Right lung (tissue), 5 donors: ENCODE measurements around the gene VPS45. TPM values are rescaled to one million over a fixed set of nuclear protein-coding genes. Genes with fewer than 3 reads are reported as not detected.
A peak's percentile ranks its signal among the peaks of the same experiment; 100 is the strongest.
"Not testable (repeated sequence)": the region's sequence is repeated elsewhere in the genome, so short reads cannot be mapped to it uniquely, and the experiment has no call there.

Experiments used
- DNase-seq, 2 donors: peaks; one replicate each; pipeline ENCODE4 v3.0.0-alpha.2; 2013
- polyA plus RNA-seq, 5 donors: library from polyadenylated mRNA; unstranded; fragments of 120-200 nt; gene quantifications; one replicate each; pipeline versions ENCODE4 v1.2.1 to v1.2.3, GENCODE V29; 2013; ENCODE audit warnings: inconsistent platforms in 1 of 5, low replicate concordance in 1 of 5; ENCODE audit not compliant: insufficient read length in 5 of 5, insufficient read depth in 1 of 5

VPS45 gene
- polyA plus RNA-seq, 5 donors: 60.3 to 86.9 (median 77.7) TPM

GRCh38 chr1:150156868-150157603 lies 89.5 kb downstream of the VPS45 start:
- no peak for DNase-seq

GRCh38 chr1:150159550-150159949 lies 92.0 kb downstream of the VPS45 start:
- no peak for DNase-seq

- no peak for DNase-seq
Observed at GRCh38 chr1:150160964-150161621, 93.5 kb downstream of the VPS45 start.

DNA sequence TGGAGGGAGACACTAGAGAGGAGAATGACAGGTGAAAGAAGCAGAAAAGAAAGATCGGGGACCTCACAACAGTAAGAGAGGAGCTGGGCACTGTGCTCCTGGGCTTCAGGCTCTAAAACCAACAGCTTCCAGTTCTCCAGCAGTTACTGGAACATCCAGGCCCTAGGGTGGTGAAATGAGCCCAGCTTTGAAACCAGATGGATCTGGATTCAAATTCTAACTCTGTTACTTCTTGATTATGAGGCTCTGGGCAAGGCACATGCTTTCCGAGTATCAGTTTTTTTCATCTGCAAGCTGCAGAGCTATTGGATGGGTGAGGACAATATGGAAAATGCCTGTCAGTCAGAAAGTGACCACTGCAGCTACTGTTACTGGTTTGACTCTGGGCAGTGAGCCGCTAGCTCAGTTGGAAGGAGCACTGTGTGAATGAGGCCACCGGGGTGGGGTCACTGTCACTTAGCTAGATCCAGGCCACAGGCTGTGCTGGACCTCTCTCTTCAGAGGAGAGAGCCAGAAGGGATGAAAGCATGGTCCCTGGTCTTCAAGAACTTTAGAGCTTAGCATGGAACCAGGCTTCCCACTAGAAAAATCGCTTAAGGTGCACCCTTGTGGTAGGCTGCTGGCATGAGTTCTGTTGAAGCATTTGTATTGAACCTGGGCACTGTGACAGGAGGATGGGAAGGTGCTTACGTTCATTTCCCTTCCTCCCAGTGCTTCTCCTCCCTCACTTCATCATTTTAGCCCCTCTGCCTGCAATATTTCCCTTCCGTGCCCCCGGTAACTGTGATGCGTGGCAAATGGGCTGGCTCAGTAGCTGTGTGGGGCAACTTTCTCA lies 94.4 kb downstream of the VPS45 start:
- DNase-seq: no peak

DNA sequence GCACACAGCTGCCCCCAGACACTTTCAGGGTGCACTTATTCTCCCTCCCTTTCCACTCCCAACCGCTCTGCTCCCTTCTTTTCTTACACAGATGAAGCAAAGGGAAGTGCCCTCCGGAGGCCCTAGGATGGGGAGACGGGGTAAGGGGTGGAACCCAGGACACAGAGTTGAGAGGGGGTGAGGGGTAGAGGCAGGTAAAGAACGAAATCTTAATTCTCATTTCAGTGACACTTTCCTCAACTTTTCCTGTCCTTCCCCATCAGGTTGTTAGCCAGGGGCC lies 94.9 kb downstream of the VPS45 start:
- no peak for DNase-seq

DNA sequence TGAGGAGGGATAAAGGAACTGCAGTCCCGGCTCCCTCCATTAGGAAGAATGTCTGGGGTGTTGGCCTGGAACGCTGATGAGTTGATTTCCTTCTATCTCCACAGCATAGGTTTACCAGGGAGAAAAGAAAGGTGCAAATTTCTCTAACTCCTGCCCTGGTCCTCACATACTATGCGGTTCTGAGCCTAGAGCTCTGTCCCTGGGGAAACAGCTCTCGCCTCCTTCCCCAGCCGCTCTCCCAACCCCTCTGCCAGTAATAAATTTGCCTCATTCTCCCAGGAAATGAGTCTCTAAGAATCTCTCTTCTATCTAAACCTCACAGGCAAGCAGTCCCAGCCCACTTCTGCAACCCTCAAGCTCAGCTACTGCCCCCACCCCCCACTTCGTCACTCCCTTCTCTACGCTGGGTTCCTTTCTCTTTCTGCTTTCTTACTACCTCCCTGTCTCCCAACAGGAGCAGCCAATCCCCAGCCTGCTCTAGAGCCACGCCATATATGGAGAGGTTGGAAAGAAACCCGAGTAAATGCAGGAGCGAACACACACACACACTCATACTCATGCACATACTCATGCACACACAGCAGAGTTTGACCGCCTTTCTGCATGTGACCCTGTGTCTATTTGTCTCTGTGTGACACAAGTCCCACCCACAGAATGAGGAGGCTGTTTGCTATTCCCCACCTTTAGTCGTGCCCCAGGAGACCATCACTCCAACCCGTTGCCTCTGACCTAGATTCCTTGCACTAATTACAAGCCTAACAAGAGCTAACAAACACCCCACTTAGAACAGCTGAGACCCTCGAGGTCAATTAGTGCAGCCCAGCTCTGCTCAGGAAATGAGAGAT lies 95.5 kb downstream of the VPS45 start:
- DNase-seq: peak; percentile 91 to 95

GRCh38 chr1:150164224-150164623 lies 96.6 kb downstream of the VPS45 start:
- no peak for DNase-seq

DNA sequence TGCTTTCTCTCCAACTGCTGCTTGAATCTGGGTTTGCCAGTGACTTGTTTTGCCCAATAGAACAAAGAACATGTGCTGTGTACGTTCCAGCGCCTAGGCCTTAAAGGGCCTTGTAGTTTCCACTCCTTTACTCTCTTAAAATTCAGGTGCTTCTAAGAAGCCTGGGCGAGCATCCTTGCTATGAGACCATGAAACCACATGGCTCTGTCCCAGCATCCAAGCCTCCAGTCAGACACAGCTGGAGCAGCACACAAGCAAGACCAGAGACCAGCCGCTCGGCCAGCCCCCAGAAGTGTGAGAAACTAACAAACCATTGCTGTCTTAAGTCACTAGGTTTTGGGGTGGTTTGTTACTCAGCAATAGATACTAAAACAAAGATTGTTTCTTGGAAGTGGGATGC lies 97.2 kb downstream of the VPS45 start:
- DNase-seq: no peak

- DNase-seq: no peak
Observed at GRCh38 chr1:150165622-150166612, 98.3 kb downstream of the VPS45 start.

DNA sequence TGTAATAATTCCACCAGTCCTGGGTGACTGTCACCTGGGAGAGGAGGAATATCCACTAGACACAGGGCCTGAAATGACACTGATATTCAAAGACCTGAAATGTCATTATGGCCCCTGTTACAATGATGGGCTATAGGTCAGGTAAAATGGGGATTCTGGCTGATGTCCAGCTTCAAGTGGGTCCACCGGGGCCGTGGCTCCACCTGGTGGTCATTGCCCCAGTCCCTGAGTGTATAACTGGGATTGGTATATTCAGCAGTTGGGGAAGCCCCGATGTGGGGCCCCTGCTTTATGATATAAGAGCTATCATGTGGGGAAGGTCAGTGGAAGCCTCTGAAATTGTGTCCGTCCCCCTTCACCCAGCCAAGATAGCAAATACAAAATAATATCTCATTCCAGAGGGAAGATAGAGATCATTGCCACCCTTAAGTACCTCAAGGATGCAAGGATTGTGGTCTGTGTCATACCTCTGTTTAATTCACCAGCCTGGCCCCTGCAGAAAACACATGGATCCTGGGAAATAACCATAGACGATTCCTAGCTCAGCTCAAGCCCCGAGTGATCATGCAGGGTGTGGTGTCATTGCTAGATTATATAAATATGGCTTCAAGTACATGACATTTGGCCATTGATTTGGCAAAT lies 101.5 kb downstream of the VPS45 start:
- DNase-seq: peak in 1 of 2 donors; percentile 61

DNA sequence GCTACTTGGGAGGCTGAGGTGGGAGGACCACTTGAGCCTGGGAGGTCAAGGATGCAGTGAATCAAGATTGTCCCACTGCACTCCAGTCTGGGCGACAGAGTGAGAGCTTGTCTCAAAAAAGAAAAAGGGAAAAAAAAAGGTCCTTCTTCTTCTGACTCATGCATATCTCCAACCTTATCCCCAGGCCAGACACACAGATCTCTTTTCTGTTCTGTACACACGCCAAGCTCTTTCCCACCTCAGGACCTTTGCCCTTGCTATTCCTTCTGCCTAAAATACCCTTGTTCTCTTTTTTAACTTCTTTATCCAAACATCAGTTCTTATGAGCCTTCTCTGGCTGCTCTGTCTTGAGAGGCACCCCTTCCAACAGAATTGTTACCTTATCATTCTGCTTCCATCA lies 104.2 kb downstream of the VPS45 start:
- no peak for DNase-seq

DNA sequence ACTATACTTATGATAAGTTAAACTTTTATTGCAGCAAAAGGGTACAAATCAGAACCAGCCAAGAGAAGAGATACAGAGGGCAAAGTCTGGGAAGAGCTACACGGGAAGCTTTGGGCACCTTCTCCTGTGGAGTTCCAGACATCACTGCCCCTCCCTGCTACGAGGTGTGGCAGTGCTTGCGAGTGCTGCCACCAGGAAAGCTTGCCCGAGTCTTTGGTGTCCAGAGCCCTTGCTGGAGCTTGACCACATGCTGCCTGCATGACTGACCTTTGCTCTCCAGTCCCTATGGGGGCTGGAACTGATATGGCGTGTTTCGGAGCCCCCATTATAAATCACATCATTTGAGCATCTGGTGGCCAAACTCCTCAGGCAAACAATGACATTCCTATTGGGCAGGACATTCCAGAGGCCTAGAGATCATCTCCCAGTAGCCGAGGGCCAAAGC lies 105.6 kb downstream of the VPS45 start:
- no peak for DNase-seq

GRCh38 chr1:150176593-150176992 lies 109.0 kb downstream of the VPS45 start:
- no peak for DNase-seq

DNA sequence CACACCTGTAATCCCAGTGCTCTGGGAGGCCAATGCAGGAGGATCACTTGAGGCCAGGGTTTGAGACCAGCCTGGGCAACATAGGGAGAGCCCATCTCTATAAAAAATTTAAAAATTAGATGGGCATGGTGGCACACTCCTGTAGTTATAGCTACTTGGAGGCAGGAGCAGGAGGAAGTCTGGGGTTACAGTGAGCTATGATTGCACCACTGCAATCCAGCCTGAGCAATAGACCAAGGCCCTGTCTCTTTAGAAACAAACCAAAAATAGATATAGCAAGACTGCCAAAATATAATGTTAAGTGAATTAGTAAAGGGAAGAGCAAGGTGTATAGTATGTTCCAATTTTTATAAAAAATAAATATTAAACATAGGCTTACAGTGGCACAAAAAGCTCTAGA lies 111.0 kb downstream of the VPS45 start:
- DNase-seq: no peak

DNA sequence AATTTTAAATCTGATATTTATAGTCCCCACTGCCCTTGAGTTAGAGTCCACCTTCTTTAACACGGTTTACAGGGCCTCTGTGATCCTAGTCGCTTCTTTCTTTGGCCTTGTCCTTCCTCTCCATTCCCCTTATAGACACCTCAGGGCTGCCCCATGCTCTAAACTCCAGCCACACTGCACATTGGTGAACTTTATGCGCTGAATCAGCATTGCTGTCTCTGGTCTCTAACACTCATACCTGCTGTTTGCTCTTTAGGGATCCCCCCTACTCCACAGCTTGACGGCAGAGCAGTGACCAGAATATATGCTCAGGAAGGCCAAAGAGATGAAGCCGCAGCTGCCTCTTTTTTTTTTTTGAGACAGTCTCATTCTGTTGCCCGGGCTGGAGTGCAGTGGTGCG lies 112.3 kb downstream of the VPS45 start:
- DNase-seq: no peak

GRCh38 chr1:150180474-150180873 lies 112.9 kb downstream of the VPS45 start:
- no peak for DNase-seq

GRCh38 chr1:150182247-150182646 lies 114.7 kb downstream of the VPS45 start:
- DNase-seq: no peak

- no peak for DNase-seq
Observed at GRCh38 chr1:150183061-150183460, 115.5 kb downstream of the VPS45 start.

DNA sequence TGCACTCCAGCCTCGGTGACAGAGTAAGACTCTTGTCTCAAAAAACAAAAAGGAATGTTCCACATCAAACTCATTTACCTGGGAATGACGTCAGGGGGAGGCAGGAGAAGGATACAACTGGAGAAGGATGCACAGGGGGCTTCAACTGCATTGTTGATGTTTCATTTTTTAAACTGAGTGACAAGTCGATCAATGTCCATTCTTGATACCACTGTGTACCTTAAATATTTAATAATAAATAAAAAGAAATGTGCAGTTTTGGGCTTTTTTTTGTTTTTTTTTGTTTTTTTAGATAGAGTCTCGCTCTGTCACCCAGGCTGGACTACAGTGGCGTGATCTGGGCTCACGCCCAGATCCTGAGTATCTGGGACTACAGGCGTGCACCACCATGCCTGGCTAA lies 117.9 kb downstream of the VPS45 start:
- no peak for DNase-seq

DNA sequence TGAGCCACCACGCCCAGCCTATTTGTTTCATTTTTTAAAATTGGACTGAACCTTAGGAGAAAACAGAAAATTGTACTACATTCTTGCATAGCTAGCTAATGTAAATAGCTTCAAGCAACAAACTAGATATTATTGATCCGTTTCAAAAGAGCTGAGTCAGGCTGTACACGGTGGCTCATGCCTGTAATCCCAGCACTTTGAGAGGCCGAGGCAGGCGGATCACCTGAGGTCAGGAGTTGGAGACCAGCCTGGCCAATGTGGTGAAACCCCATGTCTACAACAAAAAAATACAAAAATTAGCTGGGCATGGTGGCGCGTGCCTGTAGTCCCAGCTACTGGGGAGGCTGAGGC lies 118.8 kb downstream of the VPS45 start:
- not testable (repeated sequence) for DNase-seq
